A549 (cell line): ENCODE results near the gene ATP2B3.

ENCODE experiments used
- PHF8 ChIP-seq: fragments of 200-600 bp; sonication (generic); IDR thresholded peaks from 2 replicates; pipeline ENCODE4 v1.6.1; 2016; ENCODE audit warnings: low read depth, mild to moderate bottlenecking, antibody characterized with exemption, moderate library complexity, borderline replicate concordance
- POLR2A ChIP-seq: IDR thresholded peaks from 2 replicates; pipeline ENCODE4 v1.6.1; 2012; ENCODE audit warnings: mild to moderate bottlenecking, low read length
- SMC3 ChIP-seq: fragments of >200 bp; sonication (Bioruptor Twin); formaldehyde crosslinking; IDR thresholded peaks from 3 replicates; pipeline ENCODE4 v1.6.1; 2018; ENCODE audit warnings: inconsistent platforms
- TF ChIP-seq, protein P1 (sequence below): fragments of >200 bp; sonication (Bioruptor Twin); formaldehyde crosslinking; IDR thresholded peaks from 3 replicates; pipeline ENCODE4 v1.5.1; 2016

DNA sequence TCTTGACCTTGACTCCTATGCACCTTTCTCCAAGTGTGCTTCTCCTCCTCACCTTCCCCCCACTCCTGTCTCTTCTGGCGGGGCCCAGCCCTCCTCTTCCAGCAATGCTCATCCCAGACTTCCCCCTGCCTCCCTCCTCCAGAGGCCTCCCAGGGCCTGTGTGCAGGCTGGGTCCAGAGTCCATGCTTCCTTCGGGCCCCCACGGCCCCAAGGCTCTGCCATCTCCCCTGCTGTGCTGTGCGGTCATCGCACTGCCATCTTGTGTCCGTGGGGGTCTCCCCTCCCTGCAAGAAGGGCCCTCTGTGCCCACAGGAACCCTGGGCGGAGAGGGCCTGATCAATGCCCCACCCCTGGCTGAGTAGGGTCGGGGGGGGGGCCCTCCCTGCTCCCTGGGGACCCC lies 27.3 kb downstream of the ATP2B3 start:
- TF ChIP-seq, protein P1, sequence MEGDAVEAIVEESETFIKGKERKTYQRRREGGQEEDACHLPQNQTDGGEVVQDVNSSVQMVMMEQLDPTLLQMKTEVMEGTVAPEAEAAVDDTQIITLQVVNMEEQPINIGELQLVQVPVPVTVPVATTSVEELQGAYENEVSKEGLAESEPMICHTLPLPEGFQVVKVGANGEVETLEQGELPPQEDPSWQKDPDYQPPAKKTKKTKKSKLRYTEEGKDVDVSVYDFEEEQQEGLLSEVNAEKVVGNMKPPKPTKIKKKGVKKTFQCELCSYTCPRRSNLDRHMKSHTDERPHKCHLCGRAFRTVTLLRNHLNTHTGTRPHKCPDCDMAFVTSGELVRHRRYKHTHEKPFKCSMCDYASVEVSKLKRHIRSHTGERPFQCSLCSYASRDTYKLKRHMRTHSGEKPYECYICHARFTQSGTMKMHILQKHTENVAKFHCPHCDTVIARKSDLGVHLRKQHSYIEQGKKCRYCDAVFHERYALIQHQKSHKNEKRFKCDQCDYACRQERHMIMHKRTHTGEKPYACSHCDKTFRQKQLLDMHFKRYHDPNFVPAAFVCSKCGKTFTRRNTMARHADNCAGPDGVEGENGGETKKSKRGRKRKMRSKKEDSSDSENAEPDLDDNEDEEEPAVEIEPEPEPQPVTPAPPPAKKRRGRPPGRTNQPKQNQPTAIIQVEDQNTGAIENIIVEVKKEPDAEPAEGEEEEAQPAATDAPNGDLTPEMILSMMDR, result no peak
- TF ChIP-seq PHF8, result no peak
- no peak for TF ChIP-seq SMC3
- TF ChIP-seq POLR2A, result no peak
